GM18507 (cell line): ENCODE data around the gene RERE.
A peak's percentile ranks its signal among the peaks of the same experiment; 100 is the strongest.

Source experiments
- DNase-seq: peaks from one replicate; pipeline ENCODE4 v3.0.0; 2011; ENCODE audit warnings: low read depth; ENCODE audit not compliant: insufficient read length; ENCODE audit errors: extremely low spot score
- FAIRE-seq: peaks from 2 replicates; lab custom pipeline; 2011; peaks lifted over from hg19 to GRCh38; lab: Jason Lieb, UNC

The RERE gene

GRCh38 chr1:8330271-8331125, 486.9 kb downstream of the RERE start:
- FAIRE-seq: no peak
- no peak for DNase-seq

- DNase-seq: no peak
- no peak for FAIRE-seq
These were observed 487.6 kb downstream of the RERE start for GRCh38 chr1:8329858-8330257.

GRCh38 chr1:8329439-8329838, 488.0 kb downstream of the RERE start:
- no peak for DNase-seq
- no peak for FAIRE-seq

- DNase-seq (no peak), FAIRE-seq (no peak)
These were observed 489.2 kb downstream of the RERE start for GRCh38 chr1:8328271-8328670.

- FAIRE-seq: no peak
- DNase-seq: no peak
These were observed 491.2 kb downstream of the RERE start for GRCh38 chr1:8326265-8326664.

- FAIRE-seq: no peak
These were observed 491.7 kb downstream of the RERE start for GRCh38 chr1:8325771-8326170.

GRCh38 chr1:8324176-8324810, 493.1 kb downstream of the RERE start:
- DNase-seq (no peak), FAIRE-seq (no peak)

More at GRCh38 chr1:8325771-8326170, 491.7 kb downstream of the RERE start:
- no peak for DNase-seq

GRCh38 chr1:8323706-8324105, 493.7 kb downstream of the RERE start:
- DNase-seq (no peak), FAIRE-seq (no peak)

- DNase-seq: no peak
- FAIRE-seq: no peak
These were observed 495.8 kb downstream of the RERE start for GRCh38 chr1:8321612-8322011.

GRCh38 chr1:8318436-8318835, 499.0 kb downstream of the RERE start:
- DNase-seq (no peak), FAIRE-seq (no peak)

GRCh38 chr1:8317647-8318381, 499.6 kb downstream of the RERE start, which contains the start of gene SLC45A1:
SLC45A1 (plus strand) TSS chr1:8318114; CDS start chr1:8324330, 6,216 bp downstream.
- DNase-seq: peak; percentile 67

GRCh38 chr1:8315573-8316475, 501.6 kb downstream of the RERE start:
- DNase-seq (no peak), FAIRE-seq (no peak)

More at GRCh38 chr1:8317647-8318381, 499.6 kb downstream of the RERE start, which contains the start of gene SLC45A1:
- FAIRE-seq: no peak

- FAIRE-seq (peak; percentile 77), DNase-seq (peak; percentile 44)
These were observed 502.8 kb downstream of the RERE start for GRCh38 chr1:8314346-8315280.

GRCh38 chr1:8313231-8313630, 504.2 kb downstream of the RERE start:
- FAIRE-seq: no peak
- DNase-seq: no peak

GRCh38 chr1:8312235-8313218, 504.9 kb downstream of the RERE start:
- FAIRE-seq (no peak), DNase-seq (no peak)

GRCh38 chr1:8311068-8311718, 506.2 kb downstream of the RERE start:
- FAIRE-seq (no peak), DNase-seq (no peak)

GRCh38 chr1:8307628-8308027, 509.8 kb downstream of the RERE start:
- no peak for FAIRE-seq

More at GRCh38 chr1:8307628-8308027, 509.8 kb downstream of the RERE start:
- no peak for DNase-seq
